ENCODE results near the gene PROSER3.

GRCh38 chr19:35713904-35714495 lies 44.0 kb upstream of the PROSER3 start:
- TF ChIP-seq REST (IDR thresholded peaks at IDR 0.05; ENCODE audit: borderline replicate concordance) (no peak), CTCF (IDR thresholded peaks at IDR 0.05; ENCODE audit: poor library complexity, severe bottlenecking) (no peak)
